ENCODE results near the gene PRSS56.

Gene PRSS56

GRCh38 chr2:232494542-232494941 lies 25.6 kb upstream of the PRSS56 start:
- ChIA-PET CTCF (interaction anchor here (1.3 to 1.7 kb wide), 2 partner anchors 28 to 48 kb away, joined by 3 to 5 read pairs; no protein-coding TSS in a partner anchor), POLR2A (no interaction called here)

GRCh38 chr2:232495292-232495691 lies 24.9 kb upstream of the PRSS56 start:
- no peak overlapping the region for H3K4me3 ChIP-seq (ENCODE audit: low read depth, low read length)
- TF ChIP-seq, protein P1, sequence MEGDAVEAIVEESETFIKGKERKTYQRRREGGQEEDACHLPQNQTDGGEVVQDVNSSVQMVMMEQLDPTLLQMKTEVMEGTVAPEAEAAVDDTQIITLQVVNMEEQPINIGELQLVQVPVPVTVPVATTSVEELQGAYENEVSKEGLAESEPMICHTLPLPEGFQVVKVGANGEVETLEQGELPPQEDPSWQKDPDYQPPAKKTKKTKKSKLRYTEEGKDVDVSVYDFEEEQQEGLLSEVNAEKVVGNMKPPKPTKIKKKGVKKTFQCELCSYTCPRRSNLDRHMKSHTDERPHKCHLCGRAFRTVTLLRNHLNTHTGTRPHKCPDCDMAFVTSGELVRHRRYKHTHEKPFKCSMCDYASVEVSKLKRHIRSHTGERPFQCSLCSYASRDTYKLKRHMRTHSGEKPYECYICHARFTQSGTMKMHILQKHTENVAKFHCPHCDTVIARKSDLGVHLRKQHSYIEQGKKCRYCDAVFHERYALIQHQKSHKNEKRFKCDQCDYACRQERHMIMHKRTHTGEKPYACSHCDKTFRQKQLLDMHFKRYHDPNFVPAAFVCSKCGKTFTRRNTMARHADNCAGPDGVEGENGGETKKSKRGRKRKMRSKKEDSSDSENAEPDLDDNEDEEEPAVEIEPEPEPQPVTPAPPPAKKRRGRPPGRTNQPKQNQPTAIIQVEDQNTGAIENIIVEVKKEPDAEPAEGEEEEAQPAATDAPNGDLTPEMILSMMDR (IDR thresholded peaks at IDR 0.05; ENCODE audit: insufficient read depth, low read length, missing control alignments): no peak
- CTCF ChIA-PET: interaction anchor here (1.3 kb wide), 1 partner anchor 27 kb away, joined by 3 read pairs; no protein-coding TSS in a partner anchor
- POLR2A ChIA-PET: no interaction called here
- DNase-seq (ENCODE audit: low read depth, low spot score): no peak

More at GRCh38 chr2:232494542-232494941, 25.6 kb upstream of the PRSS56 start:
- TF ChIP-seq, protein P1 (IDR thresholded peaks at IDR 0.05; ENCODE audit: insufficient read depth, low read length, missing control alignments): no peak
- DNase-seq (ENCODE audit: low read depth, low spot score): no peak
- no peak overlapping the region for H3K4me3 ChIP-seq (ENCODE audit: low read depth, low read length)

DNA sequence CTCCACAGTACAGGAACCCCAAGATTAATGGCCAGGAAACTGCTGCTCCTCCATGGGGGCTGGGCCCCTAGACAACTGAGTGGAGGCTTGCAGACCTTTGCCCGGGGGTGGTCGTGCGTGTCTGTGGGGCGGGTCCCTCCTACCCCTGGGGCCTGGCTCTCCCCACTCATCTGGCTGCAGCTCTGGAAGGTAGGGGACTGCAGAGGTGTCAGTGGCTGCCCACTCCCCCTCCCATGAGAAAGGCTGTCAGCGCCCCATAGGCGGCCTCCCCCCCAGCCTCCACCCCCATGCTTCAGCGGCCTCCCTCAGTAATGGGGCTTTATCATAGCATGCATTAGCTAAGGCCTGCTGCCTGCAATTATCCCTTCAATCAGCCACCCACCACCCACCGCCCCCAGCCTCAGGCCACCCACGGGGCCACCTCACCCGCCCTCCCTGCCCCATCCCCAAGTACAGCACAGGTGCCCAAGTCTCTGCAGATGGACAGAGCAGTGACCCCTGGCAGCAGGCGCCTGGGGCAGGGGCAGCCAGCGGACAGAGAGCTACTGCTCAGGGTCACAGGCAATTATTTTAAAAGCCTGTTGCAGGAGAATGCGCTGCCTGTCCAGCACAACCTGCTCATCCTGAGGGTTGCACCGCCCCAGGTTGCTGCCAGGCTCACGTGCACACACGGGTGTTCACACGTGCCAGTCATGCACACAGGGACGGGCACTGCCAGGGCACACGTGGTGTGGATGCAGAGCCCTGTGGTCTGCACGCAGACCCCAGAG lies 23.5 kb upstream of the PRSS56 start:
- ChIA-PET POLR2A (no interaction called here), CTCF (no interaction called here)

DNA sequence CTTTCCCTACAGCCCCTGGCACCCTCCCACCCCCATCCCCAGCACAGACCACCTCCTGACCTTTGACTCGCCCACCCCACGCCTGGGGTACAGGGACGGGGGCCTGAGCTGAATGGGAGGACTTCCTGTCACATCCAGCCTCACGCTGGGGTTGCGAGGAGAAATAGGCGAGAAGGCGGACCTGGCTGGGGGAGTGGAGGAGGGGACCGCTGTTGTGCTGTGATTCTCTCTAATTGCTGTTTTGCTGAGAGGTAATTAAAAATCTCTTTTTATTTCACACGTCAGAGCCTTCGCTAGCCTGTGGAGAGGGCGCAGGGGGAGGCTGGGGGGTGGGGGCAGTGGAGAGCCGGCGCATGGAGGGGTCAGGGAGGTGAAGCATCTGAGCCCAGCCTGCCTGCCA lies 22.8 kb upstream of the PRSS56 start:
- POLR2A ChIA-PET: no interaction called here
- DNase-seq (ENCODE audit: low read depth, low spot score): no peak
- no peak overlapping the region for H3K4me3 ChIP-seq (ENCODE audit: low read depth, low read length)
- TF ChIP-seq, protein P1 (IDR thresholded peaks at IDR 0.05; ENCODE audit: insufficient read depth, low read length, missing control alignments): no peak
- CTCF ChIA-PET: no interaction called here

More for the DNA sequence above, 23.5 kb upstream of the PRSS56 start:
- no peak overlapping the region for H3K4me3 ChIP-seq (ENCODE audit: low read depth, low read length)
- no peak for DNase-seq (ENCODE audit: low read depth, low spot score)
- TF ChIP-seq, protein P1 (IDR thresholded peaks at IDR 0.05; ENCODE audit: insufficient read depth, low read length, missing control alignments): no peak

DNA sequence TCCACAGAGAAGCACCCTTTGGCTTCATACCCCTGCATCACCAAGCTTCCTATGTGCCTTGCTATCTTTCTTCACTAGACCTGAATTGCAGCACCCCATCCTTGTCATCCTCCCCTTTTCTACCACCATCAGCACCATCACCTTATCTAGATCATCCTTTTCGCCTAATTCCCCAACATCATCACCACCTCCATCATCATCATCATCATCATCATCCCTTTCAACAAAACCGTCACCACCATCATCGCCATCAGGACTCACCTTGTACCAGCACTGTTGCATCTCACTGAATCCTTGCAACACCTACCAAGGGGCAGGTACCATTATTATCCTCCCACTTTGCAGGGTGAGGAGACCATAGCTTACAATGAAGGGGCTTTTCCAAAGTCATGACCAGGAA lies 21.7 kb upstream of the PRSS56 start:
- ChIA-PET POLR2A (no interaction called here), CTCF (interaction anchor here (1.2 kb wide), 1 partner anchor 23 kb away, joined by 3 read pairs; no protein-coding TSS in a partner anchor)
- H3K4me3 ChIP-seq (ENCODE audit: low read depth, low read length): no peak overlapping the region
- DNase-seq (ENCODE audit: low read depth, low spot score): no peak
- TF ChIP-seq, protein P1 (IDR thresholded peaks at IDR 0.05; ENCODE audit: insufficient read depth, low read length, missing control alignments): no peak

DNA sequence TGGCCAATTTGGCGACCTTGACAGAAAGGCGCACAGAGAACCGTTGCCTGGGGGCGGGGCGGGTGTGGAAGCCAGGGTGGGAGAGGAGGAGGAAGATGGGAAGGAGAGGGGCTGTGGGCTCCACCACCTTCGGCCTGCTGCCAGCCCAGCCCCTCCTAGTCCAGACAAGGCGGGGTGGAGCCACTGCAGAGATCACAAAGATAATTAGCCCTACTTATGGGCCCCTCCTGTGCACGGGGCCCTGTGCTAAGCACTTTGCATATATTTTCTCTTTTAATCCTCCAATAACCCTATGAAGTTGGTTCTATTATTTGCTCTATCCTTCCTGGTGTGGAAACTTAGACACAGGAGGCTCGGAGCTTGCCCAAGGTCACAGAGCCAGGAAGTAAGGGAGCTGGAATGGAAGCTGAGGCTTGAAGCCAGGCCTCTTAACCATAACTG lies 18.8 kb upstream of the PRSS56 start:
- H3K4me3 ChIP-seq (ENCODE audit: low read depth, low read length): no peak overlapping the region
- no peak for DNase-seq (ENCODE audit: low read depth, low spot score)
- ChIA-PET CTCF (no interaction called here), POLR2A (no interaction called here)
- TF ChIP-seq, protein P1 (IDR thresholded peaks at IDR 0.05; ENCODE audit: insufficient read depth, low read length, missing control alignments): no peak
